ENCODE results near the gene PAPSS1. TPM values are rescaled to one million over a fixed set of nuclear protein-coding genes. Genes with fewer than 3 reads are reported as not detected.
"Not testable (repeated sequence)": the region's sequence is repeated elsewhere in the genome, so short reads cannot be mapped to it uniquely, and the experiment has no call there.

The PAPSS1 gene
- polyA plus RNA-seq, 12 donors = 30.6 to 68.5 (median 56.3) TPM; not detected in 1

- no peak for DNase-seq
Measured at GRCh38 chr4:107692202-107692601, 27.8 kb downstream of the PAPSS1 start.

- DNase-seq = no peak
Measured at GRCh38 chr4:107691378-107691777, 28.7 kb downstream of the PAPSS1 start.

GRCh38 chr4:107689912-107690587 lies 30.0 kb downstream of the PAPSS1 start:
- DNase-seq = no peak

DNA sequence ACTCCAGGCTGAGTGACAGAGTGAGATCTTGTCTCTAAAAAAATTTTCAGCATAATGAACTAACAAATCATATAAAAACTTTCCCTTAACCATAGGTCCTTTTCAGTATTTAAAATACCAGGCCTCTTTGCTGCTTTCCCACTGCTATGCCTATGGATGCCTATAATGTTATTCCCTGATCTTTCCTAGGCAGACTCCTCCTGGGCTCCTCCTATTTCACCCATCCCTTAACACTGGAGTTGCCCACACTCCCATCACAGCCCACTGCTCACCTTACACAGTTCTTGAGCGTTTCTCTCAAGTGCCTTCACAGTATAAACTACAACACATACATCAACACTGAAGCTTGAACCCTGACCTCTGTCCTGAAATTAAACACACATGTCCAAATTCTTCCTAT lies 31.6 kb downstream of the PAPSS1 start:
- no peak for DNase-seq

DNA sequence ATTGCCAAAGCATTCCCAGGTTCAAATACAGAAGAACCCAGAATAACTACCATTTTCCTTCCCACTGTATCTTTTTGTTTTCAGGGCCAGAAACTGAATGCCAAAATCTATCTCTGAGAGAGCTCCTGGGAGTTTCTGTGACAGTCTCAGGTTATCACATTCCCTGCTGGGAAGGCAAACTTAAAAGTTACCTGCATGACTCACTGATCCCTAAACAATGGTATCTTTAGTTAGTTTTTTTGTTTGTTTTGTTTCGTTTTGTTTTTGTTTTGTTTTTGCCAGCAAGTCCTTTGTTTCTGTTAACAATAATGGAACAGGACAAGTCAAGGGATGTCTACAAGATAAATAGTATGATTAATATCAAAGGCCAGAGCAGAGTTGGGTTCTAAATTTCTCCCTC lies 34.3 kb downstream of the PAPSS1 start:
- no peak for DNase-seq

GRCh38 chr4:107683873-107684272 lies 36.2 kb downstream of the PAPSS1 start:
- DNase-seq = no peak

DNA sequence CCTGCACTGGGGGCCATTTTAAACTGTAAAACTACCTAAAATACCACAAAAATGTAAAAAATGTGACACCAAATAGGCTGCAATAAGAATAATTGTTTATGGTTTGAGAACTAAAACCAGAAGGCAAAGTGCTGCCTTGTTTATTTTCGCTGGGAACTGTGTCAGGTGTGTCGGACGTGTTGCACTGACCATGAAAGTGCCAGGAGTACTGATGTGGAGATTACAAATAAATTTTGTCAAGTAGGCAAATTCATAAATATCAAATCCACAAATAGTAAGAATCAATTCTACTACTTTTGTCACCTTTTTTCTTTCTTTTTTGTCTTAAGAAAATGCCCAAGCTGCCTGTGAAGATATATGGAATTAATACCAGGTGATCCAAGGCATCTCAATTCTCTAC lies 37.7 kb downstream of the PAPSS1 start:
- no peak for DNase-seq

GRCh38 chr4:107669068-107669467 lies 51.0 kb downstream of the PAPSS1 start:
- DNase-seq = no peak

DNA sequence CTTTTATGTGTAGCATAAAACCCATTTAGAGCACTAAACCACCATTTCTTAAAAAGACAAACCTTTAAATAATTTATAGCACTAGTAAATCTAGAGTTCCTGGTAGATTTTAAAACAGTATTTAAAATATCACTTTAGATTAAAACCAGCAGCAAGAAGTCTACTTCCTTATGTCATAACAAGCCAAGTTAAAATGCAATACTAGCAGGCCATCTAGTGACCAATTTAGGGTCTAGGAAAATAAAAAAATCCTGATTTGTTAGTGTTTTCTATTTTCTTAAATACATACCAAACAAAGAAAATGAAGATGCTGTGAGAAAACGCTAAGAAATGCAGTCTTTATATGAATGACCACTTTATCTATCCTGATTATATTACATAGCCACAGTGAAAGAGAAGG lies 53.9 kb downstream of the PAPSS1 start:
- peak; percentile 45 for DNase-seq

GRCh38 chr4:107665001-107665400 lies 55.0 kb downstream of the PAPSS1 start:
- DNase-seq = no peak

GRCh38 chr4:107658400-107659336 lies 61.4 kb downstream of the PAPSS1 start:
- no peak for DNase-seq

DNA sequence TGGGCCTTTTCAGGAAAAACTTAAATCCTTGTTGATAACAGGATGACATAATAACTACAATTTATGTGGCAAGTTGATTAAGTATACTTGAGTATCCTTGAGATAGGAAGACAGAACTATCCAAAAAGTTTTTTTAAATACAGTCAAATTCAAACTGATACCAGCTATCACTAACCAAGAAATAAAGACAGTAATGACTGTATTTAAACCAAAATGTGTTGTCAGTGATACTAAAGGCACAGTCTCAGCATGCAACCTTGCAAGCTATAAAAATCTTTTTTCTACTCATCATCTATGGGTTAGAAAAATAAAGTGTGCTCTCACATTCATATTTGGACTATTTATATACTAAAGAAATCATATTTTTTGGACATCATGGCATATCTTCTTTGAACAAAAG lies 64.7 kb downstream of the PAPSS1 start:
- no peak for DNase-seq

DNA sequence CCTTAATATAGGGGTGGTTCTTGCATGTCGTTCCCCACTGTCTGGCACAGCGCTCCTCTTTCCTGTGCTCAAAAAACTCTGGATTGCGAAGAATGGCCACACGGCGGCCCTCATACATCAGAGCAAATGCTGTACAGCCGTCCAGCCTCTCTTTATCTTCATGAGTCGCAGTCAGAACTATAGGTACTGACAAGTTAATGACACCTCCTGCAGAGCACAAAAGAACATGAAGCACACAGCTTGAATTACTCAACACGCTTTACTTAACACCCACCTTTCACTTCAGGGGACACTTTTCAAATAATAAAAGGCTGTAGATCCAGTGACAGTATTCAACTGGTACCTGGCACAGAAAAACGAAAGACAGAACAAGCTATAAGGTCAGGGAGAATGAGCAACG lies 65.3 kb downstream of the PAPSS1 start:
- DNase-seq = no peak

GRCh38 chr4:107651408-107651807 lies 68.6 kb downstream of the PAPSS1 start:
- not testable (repeated sequence) for DNase-seq

GRCh38 chr4:107650251-107650650 lies 69.8 kb downstream of the PAPSS1 start:
- no peak for DNase-seq

GRCh38 chr4:107648178-107648991 lies 71.6 kb downstream of the PAPSS1 start:
- no peak for DNase-seq

- no peak for DNase-seq
Measured at GRCh38 chr4:107647591-107647990, 72.4 kb downstream of the PAPSS1 start.

GRCh38 chr4:107645604-107646003 lies 74.4 kb downstream of the PAPSS1 start:
- DNase-seq = no peak

GRCh38 chr4:107643021-107643420 lies 77.0 kb downstream of the PAPSS1 start:
- DNase-seq = no peak

DNA sequence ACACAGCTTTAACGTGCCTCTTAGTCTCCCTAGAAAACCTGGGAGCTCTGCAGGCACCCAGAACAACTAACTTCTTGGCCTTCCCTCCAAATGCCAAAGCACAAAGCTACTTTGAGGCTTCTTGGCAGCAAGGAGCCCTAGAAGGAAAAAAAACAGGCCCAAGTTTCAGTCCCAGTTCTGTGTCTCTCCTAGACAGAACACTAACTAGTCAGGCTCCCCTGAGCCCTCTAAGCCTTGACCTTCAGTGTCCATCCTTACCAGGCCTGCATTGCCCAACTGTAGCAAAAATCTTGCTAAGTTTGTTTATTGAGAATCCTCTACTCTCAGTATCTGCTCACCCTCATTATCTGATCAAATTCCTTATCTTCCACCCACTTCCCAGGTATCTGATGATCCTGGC lies 79.2 kb downstream of the PAPSS1 start:
- no peak for DNase-seq

GRCh38 chr4:107640197-107640596 lies 79.8 kb downstream of the PAPSS1 start:
- no peak for DNase-seq

DNA sequence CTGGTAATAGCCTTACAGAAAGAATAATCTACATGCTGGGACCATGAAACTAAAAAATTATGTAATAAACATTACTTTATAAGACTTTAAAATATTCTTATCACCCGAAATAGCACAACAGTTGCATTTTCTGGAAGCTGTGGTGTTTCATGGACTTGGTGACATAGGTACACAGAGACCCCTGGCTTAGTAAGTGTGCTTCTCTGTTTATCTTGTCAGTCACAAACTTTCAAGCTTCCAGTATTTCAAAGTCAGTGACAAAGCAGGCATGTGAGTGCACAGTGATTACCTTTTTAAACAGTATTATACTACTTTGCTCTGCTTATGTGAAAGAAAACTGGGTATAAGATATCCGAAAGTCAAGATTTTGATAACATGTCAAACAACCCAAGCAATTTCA lies 84.3 kb downstream of the PAPSS1 start:
- DNase-seq = no peak
